Choroid plexus epithelial cell (primary cell): ENCODE data around the gene CXorf49.

ENCODE experiments used
- DNase-seq: peaks from one replicate; pipeline ENCODE4 v3.0.0-alpha.2; 2010; ENCODE audit warnings: low read depth
- H3K4me3 ChIP-seq: 2 replicates; pipeline ENCODE4 v1.5.1; 2011; ENCODE audit warnings: low read depth, mild to moderate bottlenecking, control low read depth, low read length, moderate library complexity
- TF ChIP-seq, protein P1 (sequence below): conservative IDR thresholded peaks from 2 replicates; pipeline ENCODE4 v1.5.1; 2011; ENCODE audit warnings: low read depth, mild to moderate bottlenecking, control low read depth, inconsistent platforms, low read length, moderate library complexity

CXorf49 gene

DNA sequence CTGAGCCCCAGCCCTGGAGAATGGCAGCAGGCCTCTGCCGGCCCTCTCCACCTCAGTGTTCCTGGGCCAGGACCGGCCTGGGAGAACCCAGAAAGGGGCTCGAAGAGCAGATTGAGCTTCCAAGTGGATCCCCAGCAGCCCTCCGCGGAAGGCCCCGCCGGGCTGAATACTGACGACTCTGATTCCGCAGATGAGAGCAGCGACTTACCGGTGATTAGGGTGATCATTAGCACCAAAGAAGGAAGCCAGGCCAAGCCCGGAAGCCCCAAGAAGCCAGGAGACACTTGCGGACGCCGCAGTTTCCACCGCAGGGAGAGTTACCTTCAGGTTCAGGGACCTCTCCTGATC, 49.9 kb downstream of the CXorf49 start:
- H3K4me3 ChIP-seq = no peak overlapping the region
- no peak for DNase-seq
- TF ChIP-seq, protein P1, sequence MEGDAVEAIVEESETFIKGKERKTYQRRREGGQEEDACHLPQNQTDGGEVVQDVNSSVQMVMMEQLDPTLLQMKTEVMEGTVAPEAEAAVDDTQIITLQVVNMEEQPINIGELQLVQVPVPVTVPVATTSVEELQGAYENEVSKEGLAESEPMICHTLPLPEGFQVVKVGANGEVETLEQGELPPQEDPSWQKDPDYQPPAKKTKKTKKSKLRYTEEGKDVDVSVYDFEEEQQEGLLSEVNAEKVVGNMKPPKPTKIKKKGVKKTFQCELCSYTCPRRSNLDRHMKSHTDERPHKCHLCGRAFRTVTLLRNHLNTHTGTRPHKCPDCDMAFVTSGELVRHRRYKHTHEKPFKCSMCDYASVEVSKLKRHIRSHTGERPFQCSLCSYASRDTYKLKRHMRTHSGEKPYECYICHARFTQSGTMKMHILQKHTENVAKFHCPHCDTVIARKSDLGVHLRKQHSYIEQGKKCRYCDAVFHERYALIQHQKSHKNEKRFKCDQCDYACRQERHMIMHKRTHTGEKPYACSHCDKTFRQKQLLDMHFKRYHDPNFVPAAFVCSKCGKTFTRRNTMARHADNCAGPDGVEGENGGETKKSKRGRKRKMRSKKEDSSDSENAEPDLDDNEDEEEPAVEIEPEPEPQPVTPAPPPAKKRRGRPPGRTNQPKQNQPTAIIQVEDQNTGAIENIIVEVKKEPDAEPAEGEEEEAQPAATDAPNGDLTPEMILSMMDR = no peak

DNA sequence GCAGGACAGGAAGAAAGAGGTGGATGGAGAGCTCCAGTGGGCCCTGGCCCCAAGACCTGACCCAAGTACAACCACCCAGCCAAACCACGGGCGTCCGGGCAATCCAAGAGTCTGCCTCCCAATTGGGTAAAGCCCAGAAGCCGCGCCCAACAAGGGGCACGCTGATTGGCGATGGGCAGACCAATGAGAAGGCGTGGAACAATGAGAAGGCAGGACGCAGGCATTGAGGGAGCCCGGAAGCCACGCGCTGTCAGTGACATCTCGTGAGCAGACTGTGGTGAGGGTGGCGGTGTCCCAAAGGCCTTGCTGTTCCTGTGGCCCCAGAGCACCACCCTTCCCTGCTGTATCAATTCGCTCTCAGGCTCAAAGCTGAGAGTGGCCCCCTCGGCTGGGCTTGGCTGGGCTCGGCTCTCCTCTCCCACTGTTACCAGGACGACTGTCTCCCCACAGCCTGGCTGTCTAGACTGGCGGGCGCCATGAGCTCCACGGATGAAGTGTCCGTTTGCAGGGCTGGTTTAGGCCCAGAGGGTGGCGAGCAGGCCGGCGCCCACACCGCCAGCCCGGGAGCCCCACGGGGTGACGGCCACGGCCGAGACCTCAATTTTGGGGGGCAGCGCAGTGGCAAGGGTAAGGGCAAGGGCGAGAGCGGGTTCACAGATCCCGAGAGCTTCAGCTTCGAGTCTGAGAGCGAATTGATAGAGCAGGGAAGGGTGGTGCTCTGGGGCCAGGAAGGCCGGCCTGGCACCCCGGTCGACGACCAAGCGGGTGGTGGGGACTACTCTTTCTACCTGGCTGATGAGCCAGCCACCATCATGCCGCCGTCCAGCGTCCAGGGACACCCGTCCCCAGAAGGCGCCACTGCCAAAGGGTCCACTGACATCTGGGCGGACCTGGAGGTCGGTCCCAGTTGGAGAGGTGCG, 50.5 kb downstream of the CXorf49 start, which contains the start of gene LOC101059915:
TSS of gene LOC101059915 (plus strand) at position 219 of the 920 bp plus-strand sequence.
- no peak within 1 kb of the TSS for H3K4me3 ChIP-seq
- TF ChIP-seq, protein P1 = no peak
- no peak for DNase-seq

GRCh38 chrX:71666240-71667223, 51.6 kb downstream of the CXorf49 start:
- DNase-seq = no peak
- no peak overlapping the region for H3K4me3 ChIP-seq
- TF ChIP-seq, protein P1 = no peak

- TF ChIP-seq, protein P1 = no peak
- DNase-seq = no peak
- H3K4me3 ChIP-seq = no peak overlapping the region
These were observed 52.3 kb downstream of the CXorf49 start for GRCh38 chrX:71665747-71666146.

DNA sequence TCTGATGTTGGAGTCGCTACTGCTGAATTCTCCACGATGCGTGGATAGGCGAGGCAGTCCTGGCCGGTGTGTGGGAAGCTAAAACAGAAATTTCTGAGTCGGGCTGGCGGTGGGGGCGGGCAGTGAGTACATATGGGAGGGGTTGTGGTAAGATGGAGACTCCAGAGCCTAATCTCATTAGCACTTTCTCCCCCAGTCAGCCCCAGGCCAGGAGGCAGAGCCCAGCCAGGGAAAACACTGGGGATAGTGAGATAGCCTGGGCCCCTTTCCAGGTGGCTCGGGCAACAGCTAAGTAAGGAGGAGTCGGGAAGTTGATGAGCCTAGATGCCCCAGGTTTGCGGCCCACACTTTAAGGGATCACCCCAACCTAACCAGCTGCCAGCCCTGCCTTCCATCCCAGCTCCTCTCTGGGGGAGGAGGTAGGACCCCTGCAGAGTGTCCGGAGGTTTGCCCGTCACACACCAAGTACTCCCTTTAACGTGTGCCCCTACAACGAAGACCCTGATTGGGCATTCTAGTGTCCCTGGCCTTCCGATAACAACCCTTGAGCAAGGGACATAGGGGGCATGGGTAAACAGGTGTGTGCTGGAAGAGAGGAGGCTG, 53.1 kb downstream of the CXorf49 start:
- TF ChIP-seq, protein P1 = no peak
- H3K4me3 ChIP-seq = no peak overlapping the region
- no peak for DNase-seq
